ENCODE data around the gene MTG1. TPM values are rescaled to one million over a fixed set of nuclear protein-coding genes. Genes with fewer than 3 reads are reported as not detected.
"Not testable (repeated sequence)": the region's sequence is repeated elsewhere in the genome, so short reads cannot be mapped to it uniquely, and the experiment has no call there.

Gene MTG1
- polyA plus RNA-seq, 2 donors, result 36.7 to 44.4 TPM

DNA sequence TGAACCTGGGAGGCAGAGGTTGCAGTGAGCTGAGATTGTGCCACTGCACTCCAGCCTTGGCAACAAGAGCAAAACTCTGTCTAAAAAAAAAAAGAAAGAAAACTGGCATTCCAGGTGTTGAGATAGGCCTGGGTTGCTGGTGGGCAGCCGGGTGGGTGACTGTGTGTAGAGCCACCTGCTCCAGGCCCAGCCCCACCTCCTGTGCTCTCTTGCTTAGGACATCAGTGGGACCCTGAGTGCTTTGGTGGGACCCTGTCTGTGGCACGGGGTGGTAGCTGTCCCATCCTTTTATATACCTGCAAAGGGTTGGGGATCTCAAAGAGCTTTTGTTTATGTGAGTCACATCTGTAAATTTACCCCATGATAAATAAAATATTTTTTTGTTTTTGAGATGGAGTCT is 8.7 kb upstream of the MTG1 start:
- Histone ChIP-seq H3K27ac (ENCODE audit: low read depth in 2 of 2, low read length in 1 of 2) (no peak overlapping the region), H3K36me3 (ENCODE audit: control insufficient read depth in 2 of 2, insufficient read depth in 2 of 2, low read length in 1 of 2) (peaks cover 0 to 14% of the 10 kb centered on the region in 2 donors), H3K9me3 (ENCODE audit: control insufficient read depth in 2 of 2, insufficient read depth in 1 of 2, low read depth in 1 of 2, low read length in 1 of 2) (no peaks in the 10 kb centered on the region), H3K27me3 (ENCODE audit: control insufficient read depth in 1 of 2, insufficient read depth in 2 of 2, low read length in 2 of 2) (no peaks in the 10 kb centered on the region), H3K4me1 (ENCODE audit: control insufficient read depth in 2 of 2, insufficient read depth in 2 of 2, low read length in 1 of 2) (peaks cover 0 to 4% of the 10 kb centered on the region in 2 donors), H3K4me3 (ENCODE audit: low read depth in 1 of 2, low read length in 2 of 2) (no peak overlapping the region)
- WGBS, 2 donors, result 92 to 97% methylated on average over 2 of the region's 2 CpGs

DNA sequence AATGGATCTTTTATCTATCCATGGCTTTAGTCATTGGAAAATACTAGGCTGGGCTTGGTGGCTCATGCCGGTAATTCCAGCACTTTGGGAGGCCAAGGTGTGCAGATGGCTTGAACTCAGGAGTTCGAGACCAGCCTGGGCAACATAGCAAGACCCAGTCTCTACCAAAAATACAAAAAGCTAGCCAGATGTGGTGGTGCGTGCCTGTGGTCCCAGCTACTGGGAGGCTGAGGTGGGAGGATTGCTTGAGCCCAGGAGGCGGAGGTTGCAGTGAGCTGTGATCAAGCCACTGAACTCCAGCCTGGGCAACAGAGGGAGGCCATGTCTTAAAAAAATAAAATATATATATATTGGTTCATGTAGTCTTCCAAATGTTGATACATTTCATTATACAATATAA is 7.0 kb upstream of the MTG1 start:
- not testable (repeated sequence) for H3K4me3 ChIP-seq (ENCODE audit: low read depth in 1 of 2, low read length in 2 of 2); H3K4me1 ChIP-seq (ENCODE audit: control insufficient read depth in 2 of 2, insufficient read depth in 2 of 2, low read length in 1 of 2); H3K27me3 ChIP-seq (ENCODE audit: control insufficient read depth in 1 of 2, insufficient read depth in 2 of 2, low read length in 2 of 2); H3K36me3 ChIP-seq (ENCODE audit: control insufficient read depth in 2 of 2, insufficient read depth in 2 of 2, low read length in 1 of 2); H3K9me3 ChIP-seq (ENCODE audit: control insufficient read depth in 2 of 2, insufficient read depth in 1 of 2, low read depth in 1 of 2, low read length in 1 of 2); H3K27ac ChIP-seq (ENCODE audit: low read depth in 2 of 2, low read length in 1 of 2)
- 94 to 96% methylated on average over 4 of the region's 4 CpGs for WGBS, 2 donors

DNA sequence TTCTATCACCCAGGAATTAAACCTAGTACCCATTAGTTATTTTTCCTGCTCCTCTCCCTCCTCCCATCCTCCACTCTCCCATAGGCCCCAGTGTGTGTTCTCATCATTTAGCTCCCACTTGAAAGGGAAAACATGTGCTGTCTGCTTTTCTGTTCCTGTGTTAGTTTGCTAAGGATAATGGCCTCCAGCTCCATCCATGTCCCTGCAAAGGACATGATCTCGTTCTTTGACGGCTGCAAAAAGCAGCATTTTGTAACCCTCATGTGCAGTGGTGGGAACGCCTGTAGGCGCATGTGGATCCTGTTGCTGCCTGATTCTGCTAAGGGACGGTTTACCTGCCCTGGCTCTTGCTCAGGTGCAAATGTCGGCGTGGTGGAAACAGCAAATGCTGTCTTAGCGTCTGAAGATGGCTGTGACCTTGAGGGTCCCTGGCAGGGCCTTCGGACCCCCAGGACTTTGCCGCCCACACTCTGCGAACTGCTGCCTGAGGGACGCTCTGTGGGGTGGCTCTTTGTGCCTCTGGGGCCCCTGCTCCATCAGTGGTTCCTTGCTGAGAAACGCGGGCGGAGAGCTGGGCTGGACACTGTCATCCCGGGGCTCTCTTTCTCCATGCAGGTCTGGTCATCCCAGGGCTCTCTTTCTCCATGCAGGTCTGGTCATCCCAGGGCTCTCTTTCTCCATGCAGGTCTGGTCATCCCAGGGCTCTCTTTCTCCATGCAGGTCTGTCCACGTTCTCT is 5.6 kb upstream of the MTG1 start:
- Histone ChIP-seq H3K4me1 (ENCODE audit: control insufficient read depth in 2 of 2, insufficient read depth in 2 of 2, low read length in 1 of 2) (peaks cover 0 to under 1% of the 10 kb centered on the region in 2 donors), H3K4me3 (ENCODE audit: low read depth in 1 of 2, low read length in 2 of 2) (no peak overlapping the region), H3K9me3 (ENCODE audit: control insufficient read depth in 2 of 2, insufficient read depth in 1 of 2, low read depth in 1 of 2, low read length in 1 of 2) (peaks cover 0 to 3% of the 10 kb centered on the region in 2 donors), H3K27me3 (ENCODE audit: control insufficient read depth in 1 of 2, insufficient read depth in 2 of 2, low read length in 2 of 2) (no peaks in the 10 kb centered on the region), H3K36me3 (ENCODE audit: control insufficient read depth in 2 of 2, insufficient read depth in 2 of 2, low read length in 1 of 2) (peaks cover 0 to 7% of the 10 kb centered on the region in 2 donors), H3K27ac (ENCODE audit: low read depth in 2 of 2, low read length in 1 of 2) (no peak overlapping the region)
- 85 to 86% methylated on average over 17 of the region's 17 CpGs for WGBS, 2 donors

DNA sequence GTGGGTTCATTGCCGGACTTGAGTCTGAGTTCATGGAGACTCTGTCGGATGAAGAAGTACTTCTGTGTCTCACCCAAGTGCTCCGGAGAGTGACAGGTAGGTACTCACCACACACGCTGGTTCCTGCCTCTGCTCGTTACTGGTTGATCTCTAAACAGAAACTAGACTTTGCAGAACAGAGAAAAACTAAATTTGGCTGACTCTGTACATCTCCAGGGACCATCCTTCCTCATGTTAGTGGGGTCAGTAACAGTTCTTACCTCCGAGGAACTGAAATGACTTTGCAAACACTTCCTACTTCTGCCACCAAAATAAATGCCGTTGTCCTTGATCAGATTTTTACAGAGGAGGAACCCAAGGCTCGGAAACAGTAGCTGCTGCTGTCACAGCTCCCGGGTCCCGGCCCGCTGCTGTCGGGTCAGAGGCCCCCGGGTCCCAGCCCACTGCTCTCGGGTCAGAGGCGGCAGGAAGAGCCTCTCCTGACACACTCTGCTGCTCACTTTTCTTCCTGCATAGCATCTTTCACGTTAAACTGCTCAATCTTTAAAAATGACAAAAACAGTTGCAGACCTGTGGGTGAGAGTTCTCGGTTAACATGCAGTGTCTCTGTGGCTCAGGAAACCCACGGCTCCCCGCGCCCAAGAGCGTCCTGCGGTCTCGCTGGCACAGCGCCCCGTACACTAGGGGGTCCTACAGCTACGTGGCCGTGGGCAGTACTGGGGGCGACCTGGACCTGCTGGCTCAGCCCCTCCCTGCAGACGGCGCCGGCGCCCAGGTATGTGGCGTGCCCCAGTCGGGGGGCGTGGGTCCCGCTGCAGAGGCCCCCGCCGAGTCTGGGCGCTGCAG is 4.8 kb upstream of the MTG1 start:
- Histone ChIP-seq H3K27ac (ENCODE audit: low read depth in 2 of 2, low read length in 1 of 2) (peak overlapping the region in 1 of 2 donors; percentile 44), H3K36me3 (ENCODE audit: control insufficient read depth in 2 of 2, insufficient read depth in 2 of 2, low read length in 1 of 2) (peaks cover 0 to 4% of the 10 kb centered on the region in 2 donors), H3K4me1 (ENCODE audit: control insufficient read depth in 2 of 2, insufficient read depth in 2 of 2, low read length in 1 of 2) (peaks cover 0 to 2% of the 10 kb centered on the region in 2 donors), H3K4me3 (ENCODE audit: low read depth in 1 of 2, low read length in 2 of 2) (no peak overlapping the region), H3K27me3 (ENCODE audit: control insufficient read depth in 1 of 2, insufficient read depth in 2 of 2, low read length in 2 of 2) (no peaks in the 10 kb centered on the region), H3K9me3 (ENCODE audit: control insufficient read depth in 2 of 2, insufficient read depth in 1 of 2, low read depth in 1 of 2, low read length in 1 of 2) (peaks cover 0 to 3% of the 10 kb centered on the region in 2 donors)
- 77 to 79% methylated on average over 39 of the region's 39 CpGs for WGBS, 2 donors

DNA sequence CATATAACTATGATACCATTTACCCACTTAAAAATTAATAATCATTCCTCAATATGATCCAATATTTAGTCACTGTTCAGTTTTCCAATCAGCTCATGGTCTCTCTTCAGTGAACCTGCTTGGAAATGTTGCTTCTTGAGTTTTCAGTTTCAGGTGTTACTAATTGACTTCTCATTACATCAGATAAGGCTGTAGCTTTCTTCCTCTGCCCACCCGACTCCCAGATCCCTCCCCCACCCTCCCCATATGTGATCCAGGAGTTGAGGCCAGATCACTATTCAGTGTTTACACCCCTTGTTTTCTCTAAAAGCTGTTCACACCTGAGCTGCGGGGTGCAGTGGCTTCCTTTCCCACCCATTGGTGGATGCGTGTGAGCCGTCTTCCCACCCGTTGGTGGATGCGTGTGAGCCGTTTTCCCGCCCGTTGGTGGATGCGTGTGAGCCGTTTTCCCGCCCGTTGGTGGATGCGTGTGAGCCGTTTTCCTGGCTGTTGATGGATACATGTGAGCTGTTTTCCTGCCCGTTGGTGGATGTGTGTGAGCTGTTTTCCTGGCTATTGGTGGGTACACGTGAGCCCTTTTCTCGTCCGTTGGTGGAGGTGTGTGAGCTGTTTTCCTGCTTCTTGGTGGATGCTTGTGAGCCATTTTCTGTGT is 3.2 kb upstream of the MTG1 start:
- Histone ChIP-seq H3K9me3 (ENCODE audit: control insufficient read depth in 2 of 2, insufficient read depth in 1 of 2, low read depth in 1 of 2, low read length in 1 of 2) (peaks cover 0 to 3% of the 10 kb centered on the region in 2 donors), H3K4me3 (ENCODE audit: low read depth in 1 of 2, low read length in 2 of 2) (no peak overlapping the region), H3K4me1 (ENCODE audit: control insufficient read depth in 2 of 2, insufficient read depth in 2 of 2, low read length in 1 of 2) (peaks cover 2 to 4% of the 10 kb centered on the region in 2 donors), H3K27ac (ENCODE audit: low read depth in 2 of 2, low read length in 1 of 2) (no peak overlapping the region), H3K36me3 (ENCODE audit: control insufficient read depth in 2 of 2, insufficient read depth in 2 of 2, low read length in 1 of 2) (peaks cover 0 to 2% of the 10 kb centered on the region in 2 donors), H3K27me3 (ENCODE audit: control insufficient read depth in 1 of 2, insufficient read depth in 2 of 2, low read length in 2 of 2) (no peaks in the 10 kb centered on the region)
- 90% methylated on average over 19 of the region's 19 CpGs for WGBS, 2 donors

DNA sequence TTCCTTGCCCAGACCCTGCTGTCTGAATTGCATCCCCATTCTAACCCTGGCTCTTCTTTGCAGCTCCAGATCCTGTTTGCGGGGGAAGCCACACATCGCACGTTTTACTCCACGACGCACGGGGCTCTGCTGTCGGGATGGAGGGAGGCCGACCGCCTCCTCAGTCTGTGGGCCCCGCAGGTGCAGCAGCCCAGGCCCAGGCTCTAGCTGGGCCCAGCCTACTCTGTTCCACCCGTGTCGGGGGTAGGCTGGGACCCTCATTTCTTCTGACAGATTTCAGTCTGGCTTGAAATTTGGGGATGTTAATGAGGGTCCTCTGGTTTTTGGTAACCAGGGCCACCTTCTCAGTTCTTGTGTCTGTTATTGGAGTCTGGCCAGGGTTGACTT is 2.7 kb upstream of the MTG1 start:
- H3K27ac ChIP-seq (ENCODE audit: low read depth in 2 of 2, low read length in 1 of 2), result no peak overlapping the region
- H3K36me3 ChIP-seq (ENCODE audit: control insufficient read depth in 2 of 2, insufficient read depth in 2 of 2, low read length in 1 of 2), result peaks cover 0 to 5% of the 10 kb centered on the region in 2 donors

DNA sequence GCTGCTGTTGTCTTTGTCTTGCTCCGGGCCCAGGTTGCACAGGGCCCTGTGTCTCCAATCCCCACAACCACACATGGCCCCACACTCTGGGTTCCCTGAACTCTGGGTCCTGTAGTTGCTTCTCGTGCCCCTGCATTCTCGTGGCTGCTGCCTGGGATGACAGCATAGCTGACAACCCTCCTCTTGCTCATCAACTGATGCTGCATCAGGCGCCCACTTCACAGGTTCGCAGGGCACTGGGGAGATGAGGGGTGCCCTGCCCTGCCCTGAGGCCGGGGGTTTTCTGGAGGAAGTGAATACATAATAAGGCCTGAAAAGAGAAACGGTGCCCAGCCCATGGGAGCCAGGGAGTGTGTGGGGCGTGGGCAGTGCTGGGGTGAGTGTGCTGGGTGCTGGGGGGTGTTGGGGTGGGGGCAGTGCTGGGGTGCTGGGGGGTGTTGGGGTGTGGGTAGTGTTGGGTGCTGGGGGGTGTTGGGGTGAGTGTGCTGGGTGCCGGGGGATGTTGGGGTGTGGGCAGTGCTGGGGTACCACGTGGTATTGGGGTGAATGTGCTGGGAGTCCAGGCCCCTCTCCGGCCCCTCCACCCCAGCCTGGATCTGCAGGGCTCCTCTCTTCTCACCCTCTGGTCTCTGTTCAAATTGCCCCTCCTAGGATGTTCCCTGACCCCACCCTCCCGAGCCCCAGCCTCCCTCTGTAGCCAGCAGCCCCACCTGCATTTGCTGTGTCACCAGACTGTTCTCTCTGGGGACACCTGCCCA is 2.0 kb upstream of the MTG1 start:
- WGBS, 2 donors, result 72 to 74% methylated on average over 10 to 12 of the region's 12 CpGs
- peaks cover 0 to 6% of the 10 kb centered on the region in 2 donors for H3K36me3 ChIP-seq (ENCODE audit: control insufficient read depth in 2 of 2, insufficient read depth in 2 of 2, low read length in 1 of 2)
- H3K27ac ChIP-seq (ENCODE audit: low read depth in 2 of 2, low read length in 1 of 2), result no peak overlapping the region
- H3K27me3 ChIP-seq (ENCODE audit: control insufficient read depth in 1 of 2, insufficient read depth in 2 of 2, low read length in 2 of 2), result no peaks in the 10 kb centered on the region
- H3K4me1 ChIP-seq (ENCODE audit: control insufficient read depth in 2 of 2, insufficient read depth in 2 of 2, low read length in 1 of 2), result peaks cover 2 to 4% of the 10 kb centered on the region in 2 donors
- H3K9me3 ChIP-seq (ENCODE audit: control insufficient read depth in 2 of 2, insufficient read depth in 1 of 2, low read depth in 1 of 2, low read length in 1 of 2), result peaks cover 0 to 3% of the 10 kb centered on the region in 2 donors
- H3K4me3 ChIP-seq (ENCODE audit: low read depth in 1 of 2, low read length in 2 of 2), result no peak overlapping the region

More for the DNA sequence above, 2.7 kb upstream of the MTG1 start:
- WGBS, 2 donors, result 93 to 94% methylated on average over 12 of the region's 12 CpGs
- peaks cover 0 to 3% of the 10 kb centered on the region in 2 donors for H3K9me3 ChIP-seq (ENCODE audit: control insufficient read depth in 2 of 2, insufficient read depth in 1 of 2, low read depth in 1 of 2, low read length in 1 of 2)
- H3K4me1 ChIP-seq (ENCODE audit: control insufficient read depth in 2 of 2, insufficient read depth in 2 of 2, low read length in 1 of 2), result peaks cover 2 to 4% of the 10 kb centered on the region in 2 donors
- H3K27me3 ChIP-seq (ENCODE audit: control insufficient read depth in 1 of 2, insufficient read depth in 2 of 2, low read length in 2 of 2), result no peaks in the 10 kb centered on the region
- H3K4me3 ChIP-seq (ENCODE audit: low read depth in 1 of 2, low read length in 2 of 2), result no peak overlapping the region

DNA sequence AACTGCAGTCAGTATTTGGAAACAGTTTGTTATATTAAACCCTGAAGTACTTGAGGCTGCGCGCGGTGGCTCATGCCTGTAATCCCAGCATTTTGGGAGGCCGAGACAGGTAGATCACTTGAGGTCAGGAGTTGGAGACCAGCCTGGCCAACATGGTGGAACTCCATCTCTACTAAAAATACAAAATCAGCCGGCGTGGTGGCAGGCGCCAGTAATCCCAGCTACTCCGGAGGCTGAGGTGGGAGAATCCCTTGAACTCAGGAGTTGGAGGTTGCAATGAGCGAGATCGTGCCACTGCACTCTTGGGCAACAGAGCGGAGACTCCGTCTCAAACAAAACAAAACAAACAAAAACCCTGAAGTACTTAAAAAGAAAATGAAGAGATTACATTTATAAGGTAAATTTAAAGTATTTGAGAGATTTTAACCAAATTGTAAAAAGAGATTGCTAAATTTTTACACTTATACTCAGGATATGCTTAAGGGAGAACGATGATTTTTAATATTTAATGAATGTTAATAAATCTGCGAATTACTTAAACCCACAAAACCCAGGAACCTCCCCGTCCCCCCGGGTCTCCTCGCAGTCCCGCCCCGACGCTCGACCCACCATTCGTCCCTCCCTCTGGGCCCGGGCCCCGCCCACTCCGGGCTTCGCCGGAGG is 425 bp upstream of the MTG1 start:
- Histone ChIP-seq H3K27ac (ENCODE audit: low read depth in 2 of 2, low read length in 1 of 2) (peak overlapping the region; percentile 79 to 95), H3K9me3 (ENCODE audit: control insufficient read depth in 2 of 2, insufficient read depth in 1 of 2, low read depth in 1 of 2, low read length in 1 of 2) (peaks cover 0 to 3% of the 10 kb centered on the region in 2 donors), H3K27me3 (ENCODE audit: control insufficient read depth in 1 of 2, insufficient read depth in 2 of 2, low read length in 2 of 2) (no peaks in the 10 kb centered on the region), H3K4me3 (ENCODE audit: low read depth in 1 of 2, low read length in 2 of 2) (peak overlapping the region in 1 of 2 donors; percentile 80), H3K4me1 (ENCODE audit: control insufficient read depth in 2 of 2, insufficient read depth in 2 of 2, low read length in 1 of 2) (peaks cover 2 to 4% of the 10 kb centered on the region in 2 donors), H3K36me3 (ENCODE audit: control insufficient read depth in 2 of 2, insufficient read depth in 2 of 2, low read length in 1 of 2) (peaks cover 3 to 8% of the 10 kb centered on the region in 2 donors)
- WGBS, 2 donors, result 34 to 36% methylated on average over 27 of the region's 27 CpGs

Measured in esophagus (tissue), 2 donors.